Measurements from ENCODE around the gene SLC25A48.

SLC25A48 gene

DNA sequence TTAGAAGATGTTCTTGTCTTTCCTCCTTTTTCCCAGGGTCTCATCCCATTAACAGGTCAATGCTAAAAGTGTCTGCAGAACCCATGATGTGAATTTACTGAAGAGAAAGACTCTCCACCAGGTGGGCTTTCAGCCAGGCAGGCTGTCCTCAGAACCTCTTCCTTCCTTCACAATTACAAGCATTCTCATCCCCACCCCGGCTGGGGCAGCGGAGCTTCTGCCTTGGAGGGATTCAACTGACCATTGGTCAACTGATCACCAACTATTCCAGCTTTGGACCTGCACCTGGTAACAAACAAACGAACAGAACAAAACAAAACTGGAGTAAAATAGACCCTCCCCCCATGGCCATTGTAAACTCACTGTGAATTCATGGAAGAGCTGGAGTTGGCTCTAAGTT, 48.6 kb downstream of the SLC25A48 start:
- FAIRE-seq (no peak), DNase-seq (ENCODE audit: insufficient read length, low spot score) (no peak)
- no peak for TF ChIP-seq PAX5 (IDR thresholded peaks at IDR 0.05; ENCODE audit: insufficient read depth, low read length, severe bottlenecking)

GRCh38 chr5:135883441-135883840, 49.0 kb downstream of the SLC25A48 start:
- TF ChIP-seq POLR2A (IDR thresholded peaks at IDR 0.05; ENCODE audit: low read depth, low read length), result no peak
- FAIRE-seq (no peak), DNase-seq (ENCODE audit: insufficient read length, low spot score) (peak; percentile 25)

DNA sequence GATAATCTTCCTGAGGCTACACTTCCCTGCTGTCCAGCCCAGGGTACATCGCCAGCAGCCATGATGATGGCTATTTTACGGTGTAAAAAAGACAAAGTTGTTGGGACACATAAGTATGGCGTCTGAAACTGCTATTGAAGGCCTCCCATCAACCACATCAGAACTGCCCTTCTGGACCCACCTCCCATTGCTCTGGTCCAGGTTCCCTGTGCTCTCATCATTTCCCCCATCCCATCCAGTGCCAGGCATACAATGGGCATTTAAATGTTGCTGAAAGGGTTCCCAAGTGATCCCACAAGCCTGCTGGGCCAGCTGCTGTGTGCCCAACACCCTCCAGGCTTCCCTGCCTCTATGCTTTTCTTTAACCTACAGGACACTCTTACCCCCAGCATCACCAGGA, 50.6 kb downstream of the SLC25A48 start:
- no peak for FAIRE-seq
- TF ChIP-seq SPI1 (IDR thresholded peaks at IDR 0.05; ENCODE audit: low read depth, low read length), result no peak
- no peak for DNase-seq (ENCODE audit: insufficient read length, low spot score)

GRCh38 chr5:135886136-135886535, 51.7 kb downstream of the SLC25A48 start:
- TF ChIP-seq POLR2AphosphoS5 (IDR thresholded peaks at IDR 0.05; ENCODE audit: low read depth, low read length) (no peak), POU2F2 (IDR thresholded peaks at IDR 0.05; ENCODE audit: low read depth, low read length) (no peak), SPI1 (IDR thresholded peaks at IDR 0.05; ENCODE audit: low read depth, low read length) (no peak), PAX5 (IDR thresholded peaks at IDR 0.05; ENCODE audit: insufficient read depth, low read length, severe bottlenecking) (no peak), POLR2A (IDR thresholded peaks at IDR 0.05; ENCODE audit: low read depth, low read length) (no peak), TAF1 (IDR thresholded peaks at IDR 0.05; ENCODE audit: low read depth, low read length) (no peak)
- no peak for FAIRE-seq
- DNase-seq (ENCODE audit: insufficient read length, low spot score), result no peak

- DNase-seq (ENCODE audit: insufficient read length, low spot score) (peak; percentile 45), FAIRE-seq (peak; percentile 92)
- no peak for TF ChIP-seq TAF1 (IDR thresholded peaks at IDR 0.05; ENCODE audit: low read depth, low read length)
- TF ChIP-seq SPI1 (IDR thresholded peaks at IDR 0.05; ENCODE audit: low read depth, low read length), result no peak
- no peak for TF ChIP-seq POLR2AphosphoS5 (IDR thresholded peaks at IDR 0.05; ENCODE audit: low read depth, low read length)
- TF ChIP-seq POU2F2 (IDR thresholded peaks at IDR 0.05; ENCODE audit: low read depth, low read length), result no peak
- no peak for TF ChIP-seq POLR2A (IDR thresholded peaks at IDR 0.05; ENCODE audit: low read depth, low read length)
- TF ChIP-seq PAX5 (IDR thresholded peaks at IDR 0.05; ENCODE audit: insufficient read depth, low read length, severe bottlenecking), result no peak
These were observed 53.0 kb downstream of the SLC25A48 start for GRCh38 chr5:135887447-135887864.

DNA sequence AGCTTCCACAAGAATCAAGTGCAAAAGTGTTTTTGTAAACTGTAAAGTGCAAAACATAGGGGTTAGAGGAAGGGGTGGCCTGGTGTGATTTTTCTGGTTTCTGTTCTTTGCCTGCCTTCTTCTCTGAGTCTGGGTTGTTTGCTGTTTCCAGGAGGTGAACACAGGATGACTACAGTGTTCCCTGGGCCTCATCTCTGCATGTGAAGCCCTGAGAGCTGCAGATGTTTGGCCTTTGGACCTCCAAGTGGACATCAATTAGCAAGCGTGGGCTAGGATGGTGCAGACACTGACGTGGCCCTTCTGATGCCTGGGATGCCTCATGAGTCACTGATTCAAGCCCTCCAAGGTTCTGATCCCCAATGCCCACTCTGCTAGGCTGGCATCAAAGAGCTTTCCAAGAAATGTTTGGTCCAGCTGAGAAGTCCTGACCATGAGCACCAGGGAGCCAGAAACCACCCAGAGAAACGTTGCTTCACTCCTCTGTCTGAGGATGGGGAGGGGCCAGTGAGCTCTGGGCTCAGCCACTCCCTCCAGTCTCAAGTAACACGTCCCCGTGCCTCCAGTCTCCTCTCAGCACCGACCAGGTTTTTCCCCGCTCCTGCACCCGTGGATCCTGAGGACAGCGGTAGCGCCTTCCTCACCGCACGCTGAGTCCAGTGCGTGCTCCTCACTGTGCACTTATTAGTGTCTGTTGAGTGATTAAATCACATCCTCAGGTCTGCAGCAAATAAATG, 53.6 kb downstream of the SLC25A48 start:
- no peak for TF ChIP-seq POU2F2 (IDR thresholded peaks at IDR 0.05; ENCODE audit: low read depth, low read length)
- TF ChIP-seq SPI1 (IDR thresholded peaks at IDR 0.05; ENCODE audit: low read depth, low read length), result no peak
- DNase-seq (ENCODE audit: insufficient read length, low spot score), result no peak
- FAIRE-seq, result no peak

DNA sequence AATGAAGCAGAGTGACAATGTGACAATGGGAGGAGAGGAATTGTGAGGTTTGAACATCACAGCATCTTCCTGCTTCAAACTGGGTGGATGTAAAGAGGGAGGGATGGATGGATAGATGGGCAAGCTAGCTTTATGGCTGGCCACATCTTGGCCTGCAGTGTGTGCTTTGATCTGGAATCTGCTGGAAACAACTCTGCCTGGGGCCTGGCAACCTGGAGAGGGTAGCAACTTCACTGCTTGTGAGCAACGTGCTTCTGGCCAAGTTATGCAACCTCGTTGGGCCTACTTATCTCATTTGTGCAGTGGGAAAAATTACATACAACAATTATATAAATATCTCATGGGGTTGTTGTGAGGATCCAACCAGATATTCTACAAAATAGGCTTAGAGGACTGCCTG, 55.8 kb downstream of the SLC25A48 start:
- no peak for TF ChIP-seq PAX5 (IDR thresholded peaks at IDR 0.05; ENCODE audit: insufficient read depth, low read length, severe bottlenecking)
- TF ChIP-seq TAF1 (IDR thresholded peaks at IDR 0.05; ENCODE audit: low read depth, low read length), result no peak
- TF ChIP-seq SPI1 (IDR thresholded peaks at IDR 0.05; ENCODE audit: low read depth, low read length), result no peak
- no peak for TF ChIP-seq POU2F2 (IDR thresholded peaks at IDR 0.05; ENCODE audit: low read depth, low read length)
- TF ChIP-seq POLR2AphosphoS5 (IDR thresholded peaks at IDR 0.05; ENCODE audit: low read depth, low read length), result no peak
- no peak for TF ChIP-seq POLR2A (IDR thresholded peaks at IDR 0.05; ENCODE audit: low read depth, low read length)
- FAIRE-seq, result no peak
- no peak for DNase-seq (ENCODE audit: insufficient read length, low spot score)

DNA sequence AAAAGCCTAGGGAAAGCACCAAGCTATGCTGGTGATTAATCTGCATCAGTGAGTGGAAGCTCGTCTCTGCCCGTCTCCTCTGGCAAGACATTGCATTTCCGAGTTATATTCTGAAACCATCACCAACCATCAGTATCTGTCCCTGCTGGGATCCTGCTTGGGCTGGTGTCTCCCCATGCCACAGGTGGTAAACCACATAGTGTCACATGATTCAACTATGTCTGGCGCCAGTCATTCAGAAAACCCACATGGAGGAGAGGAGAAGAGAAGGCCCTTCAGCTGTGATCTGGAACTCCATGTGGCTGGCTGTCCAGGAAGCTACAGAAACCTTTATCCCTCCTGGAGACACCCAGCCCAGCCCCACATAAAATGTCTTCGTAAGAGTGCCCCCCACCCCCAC, 56.4 kb downstream of the SLC25A48 start:
- no peak for DNase-seq (ENCODE audit: insufficient read length, low spot score)
- FAIRE-seq, result no peak
- TF ChIP-seq POU2F2 (IDR thresholded peaks at IDR 0.05; ENCODE audit: low read depth, low read length) (no peak), TAF1 (IDR thresholded peaks at IDR 0.05; ENCODE audit: low read depth, low read length) (no peak), SPI1 (IDR thresholded peaks at IDR 0.05; ENCODE audit: low read depth, low read length) (no peak), POLR2AphosphoS5 (IDR thresholded peaks at IDR 0.05; ENCODE audit: low read depth, low read length) (no peak), PAX5 (IDR thresholded peaks at IDR 0.05; ENCODE audit: insufficient read depth, low read length, severe bottlenecking) (no peak), POLR2A (IDR thresholded peaks at IDR 0.05; ENCODE audit: low read depth, low read length) (no peak)

- TF ChIP-seq TAF1 (IDR thresholded peaks at IDR 0.05; ENCODE audit: low read depth, low read length) (no peak), SPI1 (IDR thresholded peaks at IDR 0.05; ENCODE audit: low read depth, low read length) (no peak), PAX5 (IDR thresholded peaks at IDR 0.05; ENCODE audit: insufficient read depth, low read length, severe bottlenecking) (no peak), POLR2A (IDR thresholded peaks at IDR 0.05; ENCODE audit: low read depth, low read length) (no peak), POU2F2 (IDR thresholded peaks at IDR 0.05; ENCODE audit: low read depth, low read length) (no peak), POLR2AphosphoS5 (IDR thresholded peaks at IDR 0.05; ENCODE audit: low read depth, low read length) (no peak)
- DNase-seq (ENCODE audit: insufficient read length, low spot score) (no peak), FAIRE-seq (no peak)
These were observed 56.8 kb downstream of the SLC25A48 start for GRCh38 chr5:135891268-135891667.

- no peak for TF ChIP-seq POU2F2 (IDR thresholded peaks at IDR 0.05; ENCODE audit: low read depth, low read length)
- TF ChIP-seq POLR2AphosphoS5 (IDR thresholded peaks at IDR 0.05; ENCODE audit: low read depth, low read length), result no peak
- TF ChIP-seq SPI1 (IDR thresholded peaks at IDR 0.05; ENCODE audit: low read depth, low read length), result no peak
- no peak for TF ChIP-seq POLR2A (IDR thresholded peaks at IDR 0.05; ENCODE audit: low read depth, low read length)
- no peak for TF ChIP-seq PAX5 (IDR thresholded peaks at IDR 0.05; ENCODE audit: insufficient read depth, low read length, severe bottlenecking)
- TF ChIP-seq TAF1 (IDR thresholded peaks at IDR 0.05; ENCODE audit: low read depth, low read length), result no peak
- DNase-seq (ENCODE audit: insufficient read length, low spot score), result no peak
- no peak for FAIRE-seq
These were observed 57.3 kb downstream of the SLC25A48 start for GRCh38 chr5:135891791-135892190.

- no peak for FAIRE-seq
These were observed 59.8 kb downstream of the SLC25A48 start for GRCh38 chr5:135894276-135894675.

More at GRCh38 chr5:135894276-135894675, 59.8 kb downstream of the SLC25A48 start:
- TF ChIP-seq POLR2A (IDR thresholded peaks at IDR 0.05; ENCODE audit: low read depth, low read length) (no peak), SPI1 (IDR thresholded peaks at IDR 0.05; ENCODE audit: low read depth, low read length) (no peak), POLR2AphosphoS5 (IDR thresholded peaks at IDR 0.05; ENCODE audit: low read depth, low read length) (no peak), POU2F2 (IDR thresholded peaks at IDR 0.05; ENCODE audit: low read depth, low read length) (no peak), PAX5 (IDR thresholded peaks at IDR 0.05; ENCODE audit: insufficient read depth, low read length, severe bottlenecking) (no peak), TAF1 (IDR thresholded peaks at IDR 0.05; ENCODE audit: low read depth, low read length) (no peak)
- no peak for DNase-seq (ENCODE audit: insufficient read length, low spot score)

Measured in GM12891 (cell line).